ENCODE results near the gene KNSTRN.

The KNSTRN gene

GRCh38 chr15:40345867-40346578 lies 36.5 kb upstream of the KNSTRN start:
- no peak for DNase-seq

- DNase-seq: peak in 1 of 14 donors; percentile 20
Observed at GRCh38 chr15:40346579-40347558, 35.7 kb upstream of the KNSTRN start.

GRCh38 chr15:40347559-40348473 lies 34.7 kb upstream of the KNSTRN start:
- DNase-seq: no peak

GRCh38 chr15:40348474-40348870 lies 34.0 kb upstream of the KNSTRN start:
- no peak for DNase-seq

- no peak for DNase-seq
Observed at GRCh38 chr15:40349163-40349562, 33.4 kb upstream of the KNSTRN start.

- DNase-seq: no peak
Observed at GRCh38 chr15:40352281-40352901, 30.1 kb upstream of the KNSTRN start.

GRCh38 chr15:40353697-40354096 lies 28.8 kb upstream of the KNSTRN start:
- DNase-seq: peak in 1 of 14 donors; percentile 75

GRCh38 chr15:40354408-40355171 lies 27.9 kb upstream of the KNSTRN start:
- peak in 3 of 14 donors; percentile 27 to 96 (median 33) for DNase-seq

- no peak for DNase-seq
Observed at GRCh38 chr15:40355976-40356585, 26.4 kb upstream of the KNSTRN start.

- peak in 1 of 14 donors; percentile 19 for DNase-seq
Observed at GRCh38 chr15:40357246-40357645, 25.3 kb upstream of the KNSTRN start.

- DNase-seq: peak in 13 of 14 donors; percentile 49 to 90 (median 77)
Observed at GRCh38 chr15:40357723-40358470, 24.6 kb upstream of the KNSTRN start, which contains the start of gene DISP2. Gene DISP2 (plus strand): TSS chr15:40358219. CDS start chr15:40358322, 103 bp downstream.

- DNase-seq: peak in 2 of 14 donors; percentile 55 to 70
Observed at GRCh38 chr15:40358471-40359353, 23.8 kb upstream of the KNSTRN start.

- DNase-seq: no peak
Observed at GRCh38 chr15:40360015-40360414, 22.5 kb upstream of the KNSTRN start.

- DNase-seq: peak in 1 of 14 donors; percentile 47
Observed at GRCh38 chr15:40361640-40362039, 20.9 kb upstream of the KNSTRN start.

GRCh38 chr15:40363611-40364010 lies 18.9 kb upstream of the KNSTRN start:
- no peak for DNase-seq

GRCh38 chr15:40364251-40364650 lies 18.3 kb upstream of the KNSTRN start:
- DNase-seq: no peak

- no peak for DNase-seq
Observed at GRCh38 chr15:40365016-40365415, 17.5 kb upstream of the KNSTRN start.

Measured in C1 segment of cervical spinal cord (tissue), 14 donors.